Uterus (tissue), 2 donors: ENCODE results near the gene USP9X.
"Not testable (repeated sequence)": the region's sequence is repeated elsewhere in the genome, so short reads cannot be mapped to it uniquely, and the experiment has no call there.

Experiments
- CTCF ChIP-seq, 4 experiments: fragments of 200-600 bp in 2 of 4; fragments of 450-650 bp in 2 of 4; sonication (generic) in 2 of 4; IDR thresholded peaks; one replicate each; pipeline ENCODE4 v1.5.1; 2016 to 2019; ENCODE audit warnings: antibody characterized with exemption in 4 of 4, mild to moderate bottlenecking in 2 of 4, moderate library complexity in 1 of 4
- POLR2A ChIP-seq, 2 donors: fragments of 450-650 bp; IDR thresholded peaks; one replicate each; pipeline ENCODE4 v1.6.1; 2016; ENCODE audit warnings: antibody characterized with exemption in 2 of 2, mild to moderate bottlenecking in 1 of 2, moderate library complexity in 1 of 2

GRCh38 chrX:41282307-41282706 lies 197.1 kb downstream of the USP9X start:
- not testable (repeated sequence) for TF ChIP-seq POLR2A, CTCF (IDR thresholded peaks at IDR 0.05)
